Activated CD4-positive, alpha-beta memory T cell treated with anti-CD3 and anti-CD28 coated beads, Interleukin-2, amount 10 ng/mL, durations not matched to agents 7 days and 5 days (primary cell): ENCODE results near the gene SCGB3A2. TPM values are rescaled to one million over a fixed set of nuclear protein-coding genes. Genes with fewer than 3 reads are reported as not detected.
A peak's percentile ranks its signal among the peaks of the same experiment; 100 is the strongest.
"Not testable (repeated sequence)": the region's sequence is repeated elsewhere in the genome, so short reads cannot be mapped to it uniquely, and the experiment has no call there.

Experiments used
- CTCF ChIA-PET: fragments of 350-600 bp; sonication (Branson Sonifier 250); formaldehyde crosslinking; loops from one replicate; lab custom pipeline; 2021; ENCODE audit warnings: antibody characterized with exemption, inconsistent platforms; lab: Charles Lee
- POLR2A ChIA-PET: fragments of 350-600 bp; sonication (Branson Sonifier 250); formaldehyde crosslinking; loops from one replicate; lab custom pipeline; 2021; ENCODE audit warnings: antibody characterized with exemption; lab: Charles Lee
- DNase-seq: peaks from one replicate; pipeline ENCODE4 v3.0.0-alpha.2; 2020
- H3K27ac Mint-ChIP-seq: one replicate; pipeline ENCODE4 v1.8.0; 2021; ENCODE audit warnings: mild to moderate bottlenecking, mixed read lengths
- H3K27me3 Mint-ChIP-seq: one replicate; pipeline ENCODE4 v1.8.0; 2021; ENCODE audit warnings: mixed read lengths
- H3K36me3 Mint-ChIP-seq: one replicate; pipeline ENCODE4 v1.8.0; 2021; ENCODE audit warnings: low read depth, mixed read lengths
- H3K4me1 Mint-ChIP-seq: one replicate; pipeline ENCODE4 v1.8.0; 2021; ENCODE audit warnings: mixed read lengths
- H3K4me3 Mint-ChIP-seq: one replicate; pipeline ENCODE4 v1.8.0; 2021; ENCODE audit warnings: mild to moderate bottlenecking, mixed read lengths
- H3K9me3 Mint-ChIP-seq: one replicate; pipeline ENCODE4 v1.8.0; 2021; ENCODE audit warnings: mixed read lengths
- total RNA-seq, 2 experiments: library from RNA; stranded (reverse); gene quantifications; one replicate each; pipeline ENCODE4 v1.2.3, GENCODE V29; 2021

The SCGB3A2 gene
- total RNA-seq, 2 experiments from 2014 or later = not detected

GRCh38 chr5:147854894-147855773 is 23.4 kb upstream of the SCGB3A2 start:
- Mint-ChIP-seq H3K36me3 (no peaks in the 10 kb centered on the region), H3K4me1 (no peaks in the 10 kb centered on the region), H3K4me3 (no peak overlapping the region), H3K27me3 (peaks cover 4% of the 10 kb centered on the region), H3K9me3 (no peaks in the 10 kb centered on the region), H3K27ac (no peak overlapping the region)
- no peak for DNase-seq
- POLR2A ChIA-PET = no interaction called here
- CTCF ChIA-PET = no interaction called here

GRCh38 chr5:147855774-147856069 is 22.8 kb upstream of the SCGB3A2 start:
- Mint-ChIP-seq H3K9me3 (no peaks in the 10 kb centered on the region), H3K4me1 (no peaks in the 10 kb centered on the region), H3K27me3 (peaks cover 4% of the 10 kb centered on the region)

GRCh38 chr5:147856801-147857200 is 21.7 kb upstream of the SCGB3A2 start:
- H3K4me3 Mint-ChIP-seq = no peak overlapping the region
- H3K27me3 Mint-ChIP-seq = peaks cover 4% of the 10 kb centered on the region
- H3K36me3 Mint-ChIP-seq = no peaks in the 10 kb centered on the region
- no peaks in the 10 kb centered on the region for H3K9me3 Mint-ChIP-seq
- ChIA-PET CTCF (no interaction called here), POLR2A (no interaction called here)
- DNase-seq = no peak
- no peak overlapping the region for H3K27ac Mint-ChIP-seq
- no peaks in the 10 kb centered on the region for H3K4me1 Mint-ChIP-seq

More at GRCh38 chr5:147855774-147856069, 22.8 kb upstream of the SCGB3A2 start:
- ChIA-PET POLR2A (no interaction called here), CTCF (no interaction called here)
- Mint-ChIP-seq H3K27ac (no peak overlapping the region), H3K4me3 (no peak overlapping the region), H3K36me3 (no peaks in the 10 kb centered on the region)
- DNase-seq = no peak

GRCh38 chr5:147857302-147858129 is 21.0 kb upstream of the SCGB3A2 start:
- Mint-ChIP-seq H3K36me3 (no peaks in the 10 kb centered on the region), H3K27me3 (peaks cover 4% of the 10 kb centered on the region), H3K4me1 (no peaks in the 10 kb centered on the region), H3K9me3 (no peaks in the 10 kb centered on the region), H3K4me3 (no peak overlapping the region), H3K27ac (no peak overlapping the region)
- ChIA-PET POLR2A (no interaction called here), CTCF (interaction anchor here (1.6 kb wide), 1 partner anchor 20 kb away, joined by 6 read pairs; the partner anchor contains the start of gene SCGB3A2)
- DNase-seq = peak; percentile 49

DNA sequence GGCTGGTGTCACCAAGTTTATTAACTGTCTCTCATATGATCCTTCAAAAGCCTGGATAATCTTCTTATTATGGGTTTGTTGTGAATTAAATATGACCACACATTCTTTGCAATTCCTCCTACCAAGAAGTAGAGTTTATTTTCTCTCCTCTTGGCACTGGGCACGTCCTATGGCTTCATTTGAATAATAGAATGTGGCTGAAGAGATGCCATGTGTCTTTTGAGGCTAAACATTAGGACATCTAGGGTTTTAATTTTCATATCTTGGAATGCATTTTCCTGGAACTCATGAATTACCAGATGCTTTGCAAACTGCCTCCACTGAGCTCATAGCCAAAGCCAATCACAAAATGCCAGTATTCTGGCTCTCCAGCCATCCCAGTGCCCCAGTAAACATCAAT is 19.9 kb upstream of the SCGB3A2 start:
- no peak overlapping the region for H3K27ac Mint-ChIP-seq

DNA sequence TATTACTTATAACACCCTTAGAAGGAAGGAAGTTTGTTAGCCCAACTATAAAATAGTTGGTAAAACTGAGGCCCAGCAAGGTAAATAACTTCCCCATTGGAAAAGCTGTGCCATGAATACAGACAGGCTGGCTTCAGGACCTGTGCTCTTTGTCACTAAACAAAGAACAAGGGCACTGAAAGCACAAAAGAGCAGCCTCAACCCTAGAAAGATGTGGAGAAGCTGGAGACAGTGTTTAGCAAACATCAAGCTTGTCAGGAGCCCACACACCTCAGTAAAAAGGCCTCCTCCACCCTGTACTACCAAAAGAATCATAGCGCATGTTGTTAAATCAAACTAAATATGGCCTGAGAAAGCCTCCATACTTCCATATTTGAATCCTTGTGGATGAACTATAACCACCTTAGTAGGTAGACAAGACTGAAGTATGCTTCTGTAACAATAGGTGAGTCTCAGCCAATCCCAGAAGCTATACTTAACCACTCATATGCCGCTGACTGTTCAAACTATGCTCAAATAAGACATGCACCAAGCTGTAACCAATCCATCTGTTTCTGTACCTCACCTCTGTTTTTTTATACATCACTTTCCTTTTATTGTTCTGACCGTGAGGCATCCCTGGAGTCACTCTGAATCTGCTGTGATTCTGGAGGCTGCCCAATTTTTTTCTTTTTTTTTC is 18.4 kb upstream of the SCGB3A2 start:
- POLR2A ChIA-PET = no interaction called here
- CTCF ChIA-PET = interaction anchor here (1.0 kb wide), 1 partner anchor 23 kb away, joined by 3 read pairs; no protein-coding TSS in a partner anchor
- Mint-ChIP-seq H3K9me3 (no peaks in the 10 kb centered on the region), H3K4me3 (no peak overlapping the region), H3K27me3 (no peaks in the 10 kb centered on the region), H3K4me1 (no peaks in the 10 kb centered on the region), H3K36me3 (no peaks in the 10 kb centered on the region), H3K27ac (no peak overlapping the region)
- no peak for DNase-seq

More for the DNA sequence above, 19.9 kb upstream of the SCGB3A2 start:
- Mint-ChIP-seq H3K9me3 (no peaks in the 10 kb centered on the region), H3K4me3 (no peak overlapping the region), H3K36me3 (no peaks in the 10 kb centered on the region), H3K27me3 (peaks cover 1% of the 10 kb centered on the region), H3K4me1 (no peaks in the 10 kb centered on the region)
- ChIA-PET POLR2A (no interaction called here), CTCF (interaction anchor here (1.6 kb wide), 1 partner anchor 19 kb away, joined by 6 read pairs; the partner anchor contains the start of gene SCGB3A2)
- no peak for DNase-seq

GRCh38 chr5:147860641-147861025 is 17.9 kb upstream of the SCGB3A2 start:
- ChIA-PET CTCF (no interaction called here), POLR2A (no interaction called here)
- no peaks in the 10 kb centered on the region for H3K9me3 Mint-ChIP-seq
- H3K36me3 Mint-ChIP-seq = no peaks in the 10 kb centered on the region
- H3K4me1 Mint-ChIP-seq = no peaks in the 10 kb centered on the region
- H3K4me3 Mint-ChIP-seq = no peak overlapping the region
- H3K27ac Mint-ChIP-seq = no peak overlapping the region
- DNase-seq = no peak
- H3K27me3 Mint-ChIP-seq = no peaks in the 10 kb centered on the region

DNA sequence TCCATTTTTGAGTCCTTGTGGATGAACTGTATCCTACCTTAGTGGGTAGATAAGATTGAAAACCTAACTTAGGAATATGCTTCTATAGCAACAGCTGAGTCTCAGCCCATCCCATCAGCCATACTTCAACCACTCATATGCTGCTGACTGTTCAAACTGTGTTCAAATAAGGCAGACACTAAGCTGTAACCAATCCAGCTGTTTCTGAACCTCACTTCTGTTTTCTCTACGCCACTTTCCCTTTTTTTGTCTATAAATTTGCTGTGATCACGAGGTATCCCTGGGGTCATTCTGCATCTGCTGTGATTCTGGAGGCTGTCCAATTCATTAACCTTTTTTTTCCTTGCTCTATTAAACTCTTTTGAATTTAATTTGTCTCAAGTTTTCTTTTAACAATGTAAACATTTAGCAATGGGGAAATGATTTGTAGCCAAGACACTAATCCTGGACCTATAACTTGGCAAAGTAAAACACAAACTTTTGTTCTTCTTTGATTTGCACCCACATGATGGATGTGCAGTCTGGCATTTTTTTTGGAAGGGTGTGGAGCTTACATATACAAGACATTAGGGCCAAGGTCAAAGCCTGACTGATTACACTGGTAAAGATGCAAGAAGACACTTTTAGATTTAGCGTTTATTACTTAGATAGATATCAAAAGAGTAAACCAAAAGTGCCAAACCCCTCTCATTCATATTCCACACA is 14.9 kb upstream of the SCGB3A2 start:
- CTCF ChIA-PET = no interaction called here
- H3K27me3 Mint-ChIP-seq = no peaks in the 10 kb centered on the region
- POLR2A ChIA-PET = no interaction called here
- no peak overlapping the region for H3K4me3 Mint-ChIP-seq
- no peaks in the 10 kb centered on the region for H3K36me3 Mint-ChIP-seq
- H3K9me3 Mint-ChIP-seq = no peaks in the 10 kb centered on the region
- no peak overlapping the region for H3K27ac Mint-ChIP-seq
- no peak for DNase-seq
- H3K4me1 Mint-ChIP-seq = no peaks in the 10 kb centered on the region

DNA sequence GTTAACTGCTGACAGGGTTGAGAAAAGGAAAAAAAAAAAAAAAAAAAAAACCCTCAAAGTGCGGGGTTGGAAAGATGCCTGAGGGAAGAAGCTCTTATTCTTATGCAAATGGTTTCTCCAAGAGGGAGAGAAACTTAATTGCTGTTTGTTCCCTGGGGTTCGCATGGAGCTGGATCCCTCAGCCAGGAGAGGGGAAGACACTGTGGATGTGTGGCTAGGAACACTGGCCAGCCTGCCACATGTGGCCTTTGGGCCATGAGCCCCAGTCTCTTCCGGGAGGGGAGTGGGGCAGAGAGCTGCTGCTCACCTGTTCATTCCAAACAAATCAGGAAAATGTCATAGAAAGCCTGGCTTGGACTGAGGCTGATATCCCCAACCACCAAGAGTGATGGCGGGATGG is 9.4 kb upstream of the SCGB3A2 start:
- ChIA-PET CTCF (no interaction called here), POLR2A (no interaction called here)
- Mint-ChIP-seq H3K4me3 (no peak overlapping the region), H3K4me1 (no peaks in the 10 kb centered on the region), H3K9me3 (no peaks in the 10 kb centered on the region), H3K36me3 (no peaks in the 10 kb centered on the region), H3K27me3 (no peaks in the 10 kb centered on the region), H3K27ac (no peak overlapping the region)
- no peak for DNase-seq

- H3K27ac Mint-ChIP-seq, H3K27me3 Mint-ChIP-seq, H3K36me3 Mint-ChIP-seq, CTCF ChIA-PET, POLR2A ChIA-PET, H3K9me3 Mint-ChIP-seq, H3K4me3 Mint-ChIP-seq, H3K4me1 Mint-ChIP-seq, DNase-seq: not testable (repeated sequence)
Observed at GRCh38 chr5:147869892-147870291, 8.6 kb upstream of the SCGB3A2 start.

DNA sequence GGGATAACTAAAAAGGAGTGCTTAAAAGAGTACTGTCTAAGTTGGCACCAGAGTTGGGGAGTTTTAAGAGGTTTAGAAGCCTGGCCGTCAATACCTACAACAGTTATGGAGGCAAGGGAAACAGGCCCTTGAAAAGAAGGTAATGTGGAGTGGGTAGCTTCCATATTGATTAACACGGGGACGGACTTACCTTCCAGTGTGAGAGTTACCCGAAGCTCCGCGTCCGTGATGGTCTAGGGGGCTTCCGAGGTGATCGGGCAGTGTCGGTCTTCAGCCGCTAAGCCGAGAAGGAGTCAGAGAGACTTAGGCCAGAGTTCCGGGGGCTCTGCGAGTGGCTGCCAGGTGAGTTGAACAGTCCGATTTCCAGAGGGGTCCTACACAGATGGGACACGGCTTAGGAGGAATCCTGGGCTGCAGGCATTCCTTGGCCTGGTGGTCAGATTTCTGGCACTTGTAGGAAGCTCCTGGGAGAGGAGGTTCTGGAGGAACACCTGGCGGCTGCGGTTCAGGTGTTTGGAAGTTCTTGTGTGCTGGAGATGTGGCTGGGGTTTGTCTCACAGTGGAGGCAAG is 6.4 kb upstream of the SCGB3A2 start:
- H3K9me3 Mint-ChIP-seq, H3K27ac Mint-ChIP-seq, H3K4me3 Mint-ChIP-seq, H3K36me3 Mint-ChIP-seq, H3K4me1 Mint-ChIP-seq, POLR2A ChIA-PET, CTCF ChIA-PET, H3K27me3 Mint-ChIP-seq, DNase-seq: not testable (repeated sequence)

- H3K27ac Mint-ChIP-seq, POLR2A ChIA-PET, DNase-seq, H3K27me3 Mint-ChIP-seq, H3K9me3 Mint-ChIP-seq, H3K4me3 Mint-ChIP-seq, H3K36me3 Mint-ChIP-seq, CTCF ChIA-PET, H3K4me1 Mint-ChIP-seq: not testable (repeated sequence)
Observed at GRCh38 chr5:147872744-147873435, 5.6 kb upstream of the SCGB3A2 start.
